GM12878 (cell line): ENCODE data around the gene SDC1. TPM values are rescaled to one million over a fixed set of nuclear protein-coding genes. Genes with fewer than 3 reads are reported as not detected.

Experiments
- ATAC-seq: fragments of 200-7000 bp; cut with Tn5 transposase; 3 replicates; pipeline ENCODE4 v1.9.1; 2020; ENCODE audit warnings: mild to moderate bottlenecking, moderate library complexity
- BruUV-seq: library from RNA; stranded (reverse); fragments of 400-500 nt; replicated peaks from 2 replicates; lab custom pipeline; 2021; lab: Mats Ljungman, UMichigan
- CTCF ChIA-PET: fragments of 300-600 bp; sonication (Branson Sonifier 250); formaldehyde crosslinking; extraction: SDS; loops from one replicate; lab custom pipeline; 2021; ENCODE audit warnings: inconsistent platforms; lab: Yijun Ruan, JAX
- POLR2A ChIA-PET: fragments of 350-600 bp; formaldehyde crosslinking; extraction: SDS; loops from one replicate; lab custom pipeline; 2021; ENCODE audit warnings: inconsistent platforms; lab: Charles Lee
- RAD21 ChIA-PET: fragments of 300-600 bp; sonication (Branson Sonifier 250); formaldehyde crosslinking; loops from one replicate; lab custom pipeline; 2023; ENCODE audit warnings: antibody characterized with exemption; ENCODE audit not compliant: unreplicated experiment; lab: Charles Lee
- SMC1A ChIA-PET: fragments of 300-600 bp; sonication (Branson Sonifier 250); formaldehyde crosslinking; loops from one replicate; lab custom pipeline; 2023; ENCODE audit not compliant: unreplicated experiment, uncharacterized antibody; lab: Charles Lee
- DNase-seq: peaks from one replicate; pipeline ENCODE4 v3.0.0-alpha.2; 2011; ENCODE audit warnings: low read depth, low spot score
- FAIRE-seq: peaks from 3 replicates; lab custom pipeline; 2011; peaks lifted over from hg19 to GRCh38; lab: Jason Lieb, UNC
- H2AFZ ChIP-seq: 2 replicates; pipeline ENCODE4 v1.6.0; 2011; ENCODE audit warnings: low read depth, low read length, control low read depth; ENCODE audit not compliant: control insufficient read depth
- H3K27ac ChIP-seq: 2 replicates; pipeline ENCODE4 v1.5.1; 2011; ENCODE audit warnings: control low read depth; ENCODE audit not compliant: control insufficient read depth, insufficient read depth
- H3K27me3 ChIP-seq, 2 experiments: replicated peaks in 1 of 2; 2 replicates each; pipeline versions ENCODE4 v1.6.0 to v1.6.1; 2011; ENCODE audit warnings: low read length in 1 of 2; ENCODE audit not compliant: control insufficient read depth in 2 of 2, insufficient read depth in 2 of 2
- H3K36me3 ChIP-seq, 2 experiments: 2 replicates each; pipeline ENCODE4 v1.5.1; 2011; ENCODE audit warnings: low read length in 1 of 2; ENCODE audit not compliant: control insufficient read depth in 2 of 2, insufficient read depth in 2 of 2
- H3K4me1 ChIP-seq: 2 replicates; pipeline ENCODE4 v1.6.1; 2011; ENCODE audit warnings: mild to moderate bottlenecking, low read length, moderate library complexity, mixed read lengths; ENCODE audit not compliant: control insufficient read depth, insufficient read depth
- H3K4me2 ChIP-seq: 2 replicates; pipeline ENCODE4 v1.6.0; 2011; ENCODE audit warnings: control low read depth; ENCODE audit not compliant: control insufficient read depth, insufficient read depth
- H3K4me3 ChIP-seq: fragments of 200-600 bp; sonication (generic); 2 replicates; pipeline ENCODE4 v1.5.1; 2016
- H3K79me2 ChIP-seq: 2 replicates; pipeline ENCODE4 v1.6.0; 2011; ENCODE audit warnings: low read length; ENCODE audit not compliant: control insufficient read depth, insufficient read depth
- H3K9ac ChIP-seq: 2 replicates; pipeline ENCODE4 v1.8.0; 2011; ENCODE audit warnings: low read length, control low read depth, mixed read lengths; ENCODE audit not compliant: control insufficient read depth, insufficient read depth
- H3K9me3 ChIP-seq: replicated peaks from 3 replicates; pipeline ENCODE4 v1.5.1; 2011; ENCODE audit warnings: mild to moderate bottlenecking, low read length; ENCODE audit not compliant: control insufficient read depth, insufficient read depth
- H4K20me1 ChIP-seq: 2 replicates; pipeline ENCODE4 v1.6.0; 2011; ENCODE audit not compliant: control insufficient read depth, insufficient read depth
- ATF7 ChIP-seq: fragments of 450-650 bp; IDR thresholded peaks from 2 replicates; pipeline ENCODE4 v1.6.1; 2016; ENCODE audit warnings: low read depth, mild to moderate bottlenecking
- BMI1 ChIP-seq: fragments of 450-650 bp; IDR thresholded peaks from 2 replicates; pipeline ENCODE4 v1.6.1; 2016; ENCODE audit warnings: mild to moderate bottlenecking, moderate library complexity, borderline replicate concordance
- CREB1 ChIP-seq: IDR thresholded peaks from 2 replicates; pipeline ENCODE4 v1.6.1; 2012; ENCODE audit warnings: low read depth, mild to moderate bottlenecking, inconsistent platforms
- HCFC1 ChIP-seq: fragments of 150-350 bp; IDR thresholded peaks from 2 replicates; pipeline ENCODE4 v1.6.1; 2014; ENCODE audit warnings: low read length
- JUND ChIP-seq: IDR thresholded peaks from 2 replicates; pipeline ENCODE4 v1.6.1; 2012; ENCODE audit warnings: low read depth, mild to moderate bottlenecking, low read length, improper control_type of control experiment, moderate library complexity
- MTA3 ChIP-seq: IDR thresholded peaks from 2 replicates; pipeline ENCODE4 v1.6.1; 2012; ENCODE audit warnings: low read length, inconsistent platforms, borderline replicate concordance
- POLR2AphosphoS5 ChIP-seq: IDR thresholded peaks from 2 replicates; pipeline ENCODE4 v1.6.1; 2011; ENCODE audit warnings: mild to moderate bottlenecking, low read length, inconsistent platforms
- SPI1 ChIP-seq: IDR thresholded peaks from 2 replicates; pipeline ENCODE4 v1.6.1; 2011; ENCODE audit warnings: low read depth, mild to moderate bottlenecking, low read length, moderate library complexity, borderline replicate concordance; ENCODE audit not compliant: insufficient read depth
- ZNF622 ChIP-seq: fragments of 450-650 bp; IDR thresholded peaks from 2 replicates; pipeline ENCODE4 v1.6.1; 2017; ENCODE audit warnings: mild to moderate bottlenecking, inconsistent platforms
- WGBS: methylation state at CpG from one replicate; pipeline ENCODE4 v1.1.6; 2016; ENCODE audit warnings: low lambda C conversion rate; ENCODE audit not compliant: insufficient replicate concordance, insufficient coverage; ENCODE audit errors: missing lambda C conversion rate; 5-methylcytosine and 5-hydroxymethylcytosine counted together
- in situ Hi-C: fragments of 300-500 bp; cut with MboI; formaldehyde crosslinking; loops from 9 replicates; pipeline ENCODE4 v1.14.3; 2018; ENCODE audit warnings: mixed read lengths
- intact Hi-C: fragments of 100-400 bp; cut with micrococcal nuclease; formaldehyde crosslinking; loops from one replicate; pipeline ENCODE4 v1.14.2; 2022; ENCODE audit not compliant: unreplicated experiment
- polyA plus RNA-seq, 11 experiments: library from polyadenylated mRNA; depleted of rRNA in 4 of 11; unstranded in 6 of 11; stranded (reverse) in 5 of 11; fragments of >200 nt; fragmentation: Nextera tagmentation in 4 of 11; fragmentation: Illumina TruSeq in 1 of 11; extraction: Ambion mirVana in 4 of 11; extraction: Trizol in 1 of 11; gene quantifications; 1 replicate in 1 of 11; 2 replicates in 10 of 11; pipeline versions ENCODE4 v1.2.1 to v1.2.3, GENCODE V29; 2011 to 2016; ENCODE audit warnings: inconsistent platforms in 2 of 11, missing spikeins in 2 of 11, low read depth in 1 of 11
- total RNA-seq, 4 experiments: library from RNA; depleted of rRNA in 3 of 4; stranded (reverse); fragments of >200 nt in 3 of 4; fragmentation: Illumina TruSeq in 1 of 4; extraction: Trizol in 1 of 4; gene quantifications; 2 replicates each; pipeline versions ENCODE4 v1.2.1 to v1.2.3, GENCODE V29; 2013 to 2021
- TF ChIP-seq, protein P1 (sequence below): fragments of 450-650 bp; IDR thresholded peaks from 2 replicates; pipeline ENCODE4 v1.6.1; 2016; ENCODE audit warnings: mild to moderate bottlenecking
- TF ChIP-seq, protein P2 (sequence below): fragments of 450-650 bp; IDR thresholded peaks from 2 replicates; pipeline ENCODE4 v1.6.1; 2017; ENCODE audit warnings: mild to moderate bottlenecking, moderate library complexity
- TF ChIP-seq, protein P3 (sequence below): fragments of 150-350 bp; IDR thresholded peaks from 2 replicates; pipeline ENCODE4 v1.6.1; 2014; ENCODE audit warnings: mild to moderate bottlenecking, low read depth, low read length

Gene SDC1
- total and polyA plus RNA-seq, 10 of the 15 experiments (the other 5 are each of a cell fraction or from before 2014, with no cell fraction given): 0.85 to 36.8 (median 23.7) TPM

DNA sequence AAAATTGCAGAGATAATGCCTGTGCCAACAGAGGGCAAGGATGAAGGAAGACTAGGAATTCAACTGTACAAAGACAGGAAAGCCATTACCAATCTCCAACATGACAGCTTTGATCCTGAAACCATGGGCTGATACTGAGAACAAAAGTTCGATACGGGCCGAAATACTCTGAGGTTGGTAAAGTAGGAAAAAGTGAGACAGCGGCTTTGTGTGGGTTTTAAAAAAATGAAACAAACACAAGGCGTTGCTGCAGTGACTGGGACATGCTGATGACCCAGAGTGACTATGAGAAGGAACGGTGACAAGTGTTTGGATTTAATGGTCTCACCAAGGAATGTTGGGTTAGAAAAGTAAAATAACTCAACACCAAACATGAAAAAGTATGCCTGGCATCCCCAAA lies 24.2 kb upstream of the SDC1 start:
- WGBS: over 99% methylated on average over 6 of the region's 6 CpGs
- FAIRE-seq: no peak
- H3K4me2 ChIP-seq: no peak overlapping the region
- peaks cover 7 to 22% of the 10 kb centered on the region in 2 experiments for H3K36me3 ChIP-seq
- no peaks in the 10 kb centered on the region for H4K20me1 ChIP-seq
- ATAC-seq: no peak
- H3K27me3 ChIP-seq: no peaks in the 10 kb centered on the region
- no peaks in the 10 kb centered on the region for H3K9me3 ChIP-seq
- TF ChIP-seq ZNF622: no peak
- TF ChIP-seq JUND: no peak
- TF ChIP-seq HCFC1: no peak
- TF ChIP-seq, protein P1, sequence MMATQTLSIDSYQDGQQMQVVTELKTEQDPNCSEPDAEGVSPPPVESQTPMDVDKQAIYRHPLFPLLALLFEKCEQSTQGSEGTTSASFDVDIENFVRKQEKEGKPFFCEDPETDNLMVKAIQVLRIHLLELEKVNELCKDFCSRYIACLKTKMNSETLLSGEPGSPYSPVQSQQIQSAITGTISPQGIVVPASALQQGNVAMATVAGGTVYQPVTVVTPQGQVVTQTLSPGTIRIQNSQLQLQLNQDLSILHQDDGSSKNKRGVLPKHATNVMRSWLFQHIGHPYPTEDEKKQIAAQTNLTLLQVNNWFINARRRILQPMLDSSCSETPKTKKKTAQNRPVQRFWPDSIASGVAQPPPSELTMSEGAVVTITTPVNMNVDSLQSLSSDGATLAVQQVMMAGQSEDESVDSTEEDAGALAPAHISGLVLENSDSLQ: no peak
- TF ChIP-seq MTA3: no peak
- no peak for TF ChIP-seq SPI1
- H2AFZ ChIP-seq: no peak overlapping the region
- POLR2A ChIA-PET: no interaction called here
- RAD21 ChIA-PET: no interaction called here
- CTCF ChIA-PET: no interaction called here
- SMC1A ChIA-PET: no interaction called here
- intact Hi-C loops: no loop called here
- no peaks in the 10 kb centered on the region for H3K4me1 ChIP-seq
- no peaks in the 10 kb centered on the region for H3K79me2 ChIP-seq
- no peak overlapping the region for H3K27ac ChIP-seq
- H3K4me3 ChIP-seq: no peak overlapping the region
- BruUV-seq: no TSS peak
- in situ Hi-C loops: no loop called here
- H3K9ac ChIP-seq: no peak overlapping the region
- DNase-seq: no peak

DNA sequence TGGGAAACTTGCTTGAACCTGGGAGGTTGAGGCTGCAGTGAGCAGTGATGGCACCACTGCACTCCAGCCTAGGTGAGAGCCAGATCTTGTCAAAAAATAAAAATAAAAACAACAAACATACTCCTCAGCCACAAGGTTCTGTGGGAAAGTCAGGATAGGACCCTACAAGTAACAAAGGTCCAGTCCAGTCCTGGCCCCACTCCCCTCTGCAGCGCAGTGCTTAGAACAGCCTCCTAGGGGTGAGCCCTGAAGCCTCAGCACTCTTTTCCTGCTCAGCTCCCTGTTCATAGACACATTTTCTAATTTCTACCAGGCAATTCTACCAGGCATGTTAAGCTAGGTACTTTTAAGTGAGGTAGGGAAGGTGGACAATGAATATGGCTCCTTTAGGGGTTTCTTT lies 22.2 kb upstream of the SDC1 start:
- ChIA-PET SMC1A (interaction anchor here (0.9 to 1.7 kb wide), 3 partner anchors 13 to 45 kb away, joined by 3 read pairs; no protein-coding TSS in a partner anchor), POLR2A (interaction anchor here (0.6 kb wide), 1 partner anchor 71 kb away, joined by 3 read pairs; no protein-coding TSS in a partner anchor), CTCF (interaction anchor here (1.0 to 1.7 kb wide), 2 partner anchors 22 to 79 kb away, joined by 3 to 6 read pairs; partner anchors contain the start of gene SDC1), RAD21 (no interaction called here)
- Histone ChIP-seq H2AFZ (no peak overlapping the region), H3K4me2 (no peak overlapping the region), H3K9ac (no peak overlapping the region), H4K20me1 (no peaks in the 10 kb centered on the region), H3K9me3 (no peaks in the 10 kb centered on the region), H3K4me1 (no peaks in the 10 kb centered on the region), H3K4me3 (no peak overlapping the region), H3K27me3 (no peaks in the 10 kb centered on the region), H3K36me3 (peaks cover 2 to 13% of the 10 kb centered on the region in 2 experiments; a peak in 3 of 4 replicates), H3K27ac (no peak overlapping the region), H3K79me2 (no peaks in the 10 kb centered on the region)
- no peak for DNase-seq
- in situ Hi-C loops (no loop called here), intact Hi-C loops (no loop called here)
- WGBS: 100% methylated on average over 1 of the region's 1 CpG
- FAIRE-seq: no peak
- BruUV-seq: no TSS peak
- no peak for ATAC-seq
- TF ChIP-seq, protein P2, sequence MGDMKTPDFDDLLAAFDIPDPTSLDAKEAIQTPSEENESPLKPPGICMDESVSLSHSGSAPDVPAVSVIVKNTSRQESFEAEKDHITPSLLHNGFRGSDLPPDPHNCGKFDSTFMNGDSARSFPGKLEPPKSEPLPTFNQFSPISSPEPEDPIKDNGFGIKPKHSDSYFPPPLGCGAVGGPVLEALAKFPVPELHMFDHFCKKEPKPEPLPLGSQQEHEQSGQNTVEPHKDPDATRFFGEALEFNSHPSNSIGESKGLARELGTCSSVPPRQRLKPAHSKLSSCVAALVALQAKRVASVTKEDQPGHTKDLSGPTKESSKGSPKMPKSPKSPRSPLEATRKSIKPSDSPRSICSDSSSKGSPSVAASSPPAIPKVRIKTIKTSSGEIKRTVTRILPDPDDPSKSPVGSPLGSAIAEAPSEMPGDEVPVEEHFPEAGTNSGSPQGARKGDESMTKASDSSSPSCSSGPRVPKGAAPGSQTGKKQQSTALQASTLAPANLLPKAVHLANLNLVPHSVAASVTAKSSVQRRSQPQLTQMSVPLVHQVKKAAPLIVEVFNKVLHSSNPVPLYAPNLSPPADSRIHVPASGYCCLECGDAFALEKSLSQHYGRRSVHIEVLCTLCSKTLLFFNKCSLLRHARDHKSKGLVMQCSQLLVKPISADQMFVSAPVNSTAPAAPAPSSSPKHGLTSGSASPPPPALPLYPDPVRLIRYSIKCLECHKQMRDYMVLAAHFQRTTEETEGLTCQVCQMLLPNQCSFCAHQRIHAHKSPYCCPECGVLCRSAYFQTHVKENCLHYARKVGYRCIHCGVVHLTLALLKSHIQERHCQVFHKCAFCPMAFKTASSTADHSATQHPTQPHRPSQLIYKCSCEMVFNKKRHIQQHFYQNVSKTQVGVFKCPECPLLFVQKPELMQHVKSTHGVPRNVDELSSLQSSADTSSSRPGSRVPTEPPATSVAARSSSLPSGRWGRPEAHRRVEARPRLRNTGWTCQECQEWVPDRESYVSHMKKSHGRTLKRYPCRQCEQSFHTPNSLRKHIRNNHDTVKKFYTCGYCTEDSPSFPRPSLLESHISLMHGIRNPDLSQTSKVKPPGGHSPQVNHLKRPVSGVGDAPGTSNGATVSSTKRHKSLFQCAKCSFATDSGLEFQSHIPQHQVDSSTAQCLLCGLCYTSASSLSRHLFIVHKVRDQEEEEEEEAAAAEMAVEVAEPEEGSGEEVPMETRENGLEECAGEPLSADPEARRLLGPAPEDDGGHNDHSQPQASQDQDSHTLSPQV: no peak
- TF ChIP-seq POLR2AphosphoS5 (0 out of 2 replicates have a peak, but pooled peaks have one; percentile 38), ATF7 (no peak), CREB1 (no peak), BMI1 (no peak)
- TF ChIP-seq, protein P3, sequence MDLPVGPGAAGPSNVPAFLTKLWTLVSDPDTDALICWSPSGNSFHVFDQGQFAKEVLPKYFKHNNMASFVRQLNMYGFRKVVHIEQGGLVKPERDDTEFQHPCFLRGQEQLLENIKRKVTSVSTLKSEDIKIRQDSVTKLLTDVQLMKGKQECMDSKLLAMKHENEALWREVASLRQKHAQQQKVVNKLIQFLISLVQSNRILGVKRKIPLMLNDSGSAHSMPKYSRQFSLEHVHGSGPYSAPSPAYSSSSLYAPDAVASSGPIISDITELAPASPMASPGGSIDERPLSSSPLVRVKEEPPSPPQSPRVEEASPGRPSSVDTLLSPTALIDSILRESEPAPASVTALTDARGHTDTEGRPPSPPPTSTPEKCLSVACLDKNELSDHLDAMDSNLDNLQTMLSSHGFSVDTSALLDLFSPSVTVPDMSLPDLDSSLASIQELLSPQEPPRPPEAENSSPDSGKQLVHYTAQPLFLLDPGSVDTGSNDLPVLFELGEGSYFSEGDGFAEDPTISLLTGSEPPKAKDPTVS: no peak
